Lung (tissue), 12 donors: Measurements from ENCODE around the gene MYCN. TPM values are rescaled to one million over a fixed set of nuclear protein-coding genes. Genes with fewer than 3 reads are reported as not detected.
"Not testable (repeated sequence)": the region's sequence is repeated elsewhere in the genome, so short reads cannot be mapped to it uniquely, and the experiment has no call there.

ENCODE experiments used
- ATAC-seq: fragments of 200-7000 bp; cut with Tn5 transposase; one replicate; pipeline ENCODE4 v1.9.1; 2020; ENCODE audit warnings: moderate number of reproducible peaks; ENCODE audit not compliant: insufficient read depth, low FRiP score
- DNase-seq, 3 donors: peaks; one replicate each; pipeline ENCODE4 v3.0.0-alpha.2; 2013 to 2017
- H3K27ac ChIP-seq, 2 donors: one replicate each; pipeline ENCODE4 v1.5.1; 2013; ENCODE audit warnings: mild to moderate bottlenecking in 2 of 2, moderate library complexity in 2 of 2, control low read depth in 1 of 2, inconsistent platforms in 1 of 2, low read depth in 1 of 2, low read length in 1 of 2
- H3K27me3 ChIP-seq, 3 donors: one replicate each; pipeline ENCODE4 v1.5.1; 2013; ENCODE audit warnings: low read length in 2 of 3; ENCODE audit not compliant: control insufficient read depth in 3 of 3, insufficient read depth in 3 of 3
- H3K36me3 ChIP-seq, 4 donors: one replicate each; pipeline ENCODE4 v1.5.1; 2013; ENCODE audit warnings: low read length in 4 of 4, mild to moderate bottlenecking in 1 of 4, moderate library complexity in 1 of 4; ENCODE audit not compliant: control insufficient read depth in 4 of 4, insufficient read depth in 4 of 4
- H3K4me1 ChIP-seq, 5 donors: one replicate each; pipeline ENCODE4 v1.5.1; 2013; ENCODE audit warnings: low read length in 5 of 5, mild to moderate bottlenecking in 2 of 5, moderate library complexity in 1 of 5; ENCODE audit not compliant: control insufficient read depth in 5 of 5, insufficient read depth in 5 of 5
- H3K4me3 ChIP-seq: one replicate; pipeline ENCODE4 v1.5.1; 2013; ENCODE audit warnings: mild to moderate bottlenecking, control low read depth, moderate library complexity
- H3K9ac ChIP-seq, 2 donors: one replicate each; pipeline ENCODE4 v1.5.1; 2013; ENCODE audit warnings: low read length in 2 of 2, control low read depth in 1 of 2; ENCODE audit not compliant: insufficient read depth in 1 of 2
- H3K9me3 ChIP-seq, 4 donors: one replicate each; pipeline ENCODE4 v1.5.1; 2013; ENCODE audit warnings: low read length in 3 of 4, mild to moderate bottlenecking in 1 of 4, moderate library complexity in 1 of 4; ENCODE audit not compliant: control insufficient read depth in 4 of 4, insufficient read depth in 3 of 4
- CTCF ChIP-seq: IDR thresholded peaks from 2 replicates; pipeline ENCODE4 v1.5.1; 2012; ENCODE audit warnings: mild to moderate bottlenecking; ENCODE audit errors: control extremely low read depth, extremely low read depth
- WGBS, 2 donors: extraction: QIAGEN DNeasy Blood & Tissue Kit; methylation state at CpG; one replicate each; pipeline ENCODE4 v1.1.7; 2013; 5-methylcytosine and 5-hydroxymethylcytosine counted together
- polyA plus RNA-seq, 2 donors: library from polyadenylated mRNA; stranded (reverse); fragments of 200-250 nt; gene quantifications; one replicate each; pipeline ENCODE4 v1.2.1, GENCODE V29; 2013
- total RNA-seq, 2 donors: library from RNA; depleted of rRNA in 1 of 2; stranded (reverse); fragments of >200 nt in 1 of 2; gene quantifications; one replicate each; pipeline ENCODE4 v1.2.1, GENCODE V29; 2014 to 2021
- donor health status: control.
- donor health status: control.
- donor health status: Bipolar disorder and iron deficiency.
- donor health status: healthy.
- donor health status: DM: yes; HTN: yes; CAD: no.

Gene MYCN
- total and polyA plus RNA-seq, 4 donors, result 0.16 to 5.2 (median 0.36) TPM

GRCh38 chr2:15912203-15912602, 28.1 kb upstream of the MYCN start:
- no peak overlapping the region for H3K9ac ChIP-seq
- WGBS, 2 donors, result 44 to 73% methylated on average over 10 of the region's 10 CpGs
- H3K27me3 ChIP-seq, result no peaks in the 10 kb centered on the region
- H3K4me3 ChIP-seq, result no peak overlapping the region
- peaks cover 3 to 13% (median 11%) of the 10 kb centered on the region in 5 donors for H3K4me1 ChIP-seq
- DNase-seq, result peak; percentile 55 to 60 (median 59)
- no peak for TF ChIP-seq CTCF
- H3K36me3 ChIP-seq, result no peaks in the 10 kb centered on the region
- no peak overlapping the region for H3K27ac ChIP-seq
- no peaks in the 10 kb centered on the region for H3K9me3 ChIP-seq
- ATAC-seq, result peak; percentile 65

- WGBS, 2 donors, result 68 to 85% methylated on average over 9 of the region's 9 CpGs
Observed at GRCh38 chr2:15913146-15913545, 27.2 kb upstream of the MYCN start.

GRCh38 chr2:15914596-15915385, 25.6 kb upstream of the MYCN start:
- H3K27ac ChIP-seq, result peak overlapping the region in 1 of 2 donors; percentile 14
- H3K9ac ChIP-seq, result no peak overlapping the region
- WGBS, 2 donors, result 44 to 64% methylated on average over 10 of the region's 10 CpGs
- H3K36me3 ChIP-seq, result no peaks in the 10 kb centered on the region
- DNase-seq (peak; percentile 70 to 85 (median 72)), ATAC-seq (no peak)
- TF ChIP-seq CTCF, result no peak
- peaks cover 3 to 15% (median 11%) of the 10 kb centered on the region in 5 donors for H3K4me1 ChIP-seq
- no peaks in the 10 kb centered on the region for H3K9me3 ChIP-seq
- H3K27me3 ChIP-seq, result no peaks in the 10 kb centered on the region
- no peak overlapping the region for H3K4me3 ChIP-seq

More at GRCh38 chr2:15913146-15913545, 27.2 kb upstream of the MYCN start:
- Histone ChIP-seq H3K27ac (no peak overlapping the region), H3K9me3 (no peaks in the 10 kb centered on the region), H3K27me3 (no peaks in the 10 kb centered on the region), H3K4me3 (no peak overlapping the region), H3K36me3 (no peaks in the 10 kb centered on the region), H3K9ac (no peak overlapping the region), H3K4me1 (peaks cover 3 to 13% (median 11%) of the 10 kb centered on the region in 5 donors)
- ATAC-seq, result no peak
- no peak for TF ChIP-seq CTCF
- DNase-seq, result peak in 1 of 3 donors; percentile 21

GRCh38 chr2:15915546-15915945, 24.8 kb upstream of the MYCN start:
- not testable (repeated sequence) for H3K9me3 ChIP-seq, ATAC-seq, H3K27ac ChIP-seq, H3K4me3 ChIP-seq, H3K27me3 ChIP-seq, H3K36me3 ChIP-seq, DNase-seq, H3K9ac ChIP-seq
- 73 to 85% methylated on average over 4 of the region's 4 CpGs for WGBS, 2 donors
- peaks cover 4 to 17% (median 11%) of the 10 kb centered on the region in 5 donors for H3K4me1 ChIP-seq
